ENCODE results near the gene OSBPL2. TPM values are rescaled to one million over a fixed set of nuclear protein-coding genes. Genes with fewer than 3 reads are reported as not detected.

OSBPL2 gene
- total and polyA plus RNA-seq, 2 experiments from 2014 or later: 37.5 to 43.4 TPM

DNA sequence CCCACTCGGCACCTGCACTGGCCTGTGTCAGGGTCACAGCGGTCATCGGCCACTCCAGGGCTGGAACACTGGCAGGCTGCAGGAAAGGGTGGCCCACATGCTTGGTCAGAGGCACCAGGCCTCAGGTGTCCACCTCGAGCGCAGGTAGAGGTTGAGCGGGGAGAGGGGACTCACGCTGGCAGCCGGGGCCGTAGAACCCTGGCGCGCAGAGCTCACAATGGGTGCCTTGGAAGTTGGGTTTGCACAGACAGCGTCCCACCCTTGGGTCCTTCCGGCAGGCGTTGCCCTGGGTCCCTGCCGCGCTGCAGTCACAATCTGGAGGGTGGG lies 99.9 kb downstream of the OSBPL2 start:
- no peak overlapping the region for H3K27ac ChIP-seq
- no peak for DNase-seq (ENCODE audit: low read depth in 1 of 2, low spot score in 1 of 2)
- no peaks in the 10 kb centered on the region for H3K9me3 ChIP-seq (ENCODE audit: low read depth)
- TF ChIP-seq, protein P1, sequence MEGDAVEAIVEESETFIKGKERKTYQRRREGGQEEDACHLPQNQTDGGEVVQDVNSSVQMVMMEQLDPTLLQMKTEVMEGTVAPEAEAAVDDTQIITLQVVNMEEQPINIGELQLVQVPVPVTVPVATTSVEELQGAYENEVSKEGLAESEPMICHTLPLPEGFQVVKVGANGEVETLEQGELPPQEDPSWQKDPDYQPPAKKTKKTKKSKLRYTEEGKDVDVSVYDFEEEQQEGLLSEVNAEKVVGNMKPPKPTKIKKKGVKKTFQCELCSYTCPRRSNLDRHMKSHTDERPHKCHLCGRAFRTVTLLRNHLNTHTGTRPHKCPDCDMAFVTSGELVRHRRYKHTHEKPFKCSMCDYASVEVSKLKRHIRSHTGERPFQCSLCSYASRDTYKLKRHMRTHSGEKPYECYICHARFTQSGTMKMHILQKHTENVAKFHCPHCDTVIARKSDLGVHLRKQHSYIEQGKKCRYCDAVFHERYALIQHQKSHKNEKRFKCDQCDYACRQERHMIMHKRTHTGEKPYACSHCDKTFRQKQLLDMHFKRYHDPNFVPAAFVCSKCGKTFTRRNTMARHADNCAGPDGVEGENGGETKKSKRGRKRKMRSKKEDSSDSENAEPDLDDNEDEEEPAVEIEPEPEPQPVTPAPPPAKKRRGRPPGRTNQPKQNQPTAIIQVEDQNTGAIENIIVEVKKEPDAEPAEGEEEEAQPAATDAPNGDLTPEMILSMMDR (IDR thresholded peaks at IDR 0.05; ENCODE audit: low read depth, low read length): no peak
- H3K4me3 ChIP-seq: no peak overlapping the region
- H3K36me3 ChIP-seq: peaks cover 32% of the 10 kb centered on the region
- no peaks in the 10 kb centered on the region for H3K4me1 ChIP-seq (ENCODE audit: low read depth)
- no peaks in the 10 kb centered on the region for H3K27me3 ChIP-seq

GRCh38 chr20:62339647-62340062 lies 101.3 kb downstream of the OSBPL2 start:
- H3K4me1 ChIP-seq (ENCODE audit: low read depth): no peaks in the 10 kb centered on the region
- no peak for DNase-seq (ENCODE audit: low read depth in 1 of 2, low spot score in 1 of 2)
- H3K27ac ChIP-seq: no peak overlapping the region
- peaks cover 29% of the 10 kb centered on the region for H3K36me3 ChIP-seq
- TF ChIP-seq, protein P1 (IDR thresholded peaks at IDR 0.05; ENCODE audit: low read depth, low read length): no peak
- H3K27me3 ChIP-seq: no peaks in the 10 kb centered on the region
- H3K9me3 ChIP-seq (ENCODE audit: low read depth): no peaks in the 10 kb centered on the region
- H3K4me3 ChIP-seq: no peak overlapping the region

GRCh38 chr20:62342910-62343309 lies 104.6 kb downstream of the OSBPL2 start:
- TF ChIP-seq, protein P1 (IDR thresholded peaks at IDR 0.05; ENCODE audit: low read depth, low read length): no peak
- H3K27me3 ChIP-seq: no peaks in the 10 kb centered on the region
- no peak overlapping the region for H3K4me3 ChIP-seq
- no peak for DNase-seq (ENCODE audit: low read depth in 1 of 2, low spot score in 1 of 2)
- no peaks in the 10 kb centered on the region for H3K4me1 ChIP-seq (ENCODE audit: low read depth)
- peaks cover 24% of the 10 kb centered on the region for H3K36me3 ChIP-seq
- H3K9me3 ChIP-seq (ENCODE audit: low read depth): no peaks in the 10 kb centered on the region
- H3K27ac ChIP-seq: no peak overlapping the region

- no peak for DNase-seq (ENCODE audit: low read depth in 1 of 2, low spot score in 1 of 2)
- Histone ChIP-seq H3K4me3 (no peak overlapping the region), H3K36me3 (peaks cover 23% of the 10 kb centered on the region), H3K9me3 (ENCODE audit: low read depth) (no peaks in the 10 kb centered on the region), H3K27ac (no peak overlapping the region), H3K4me1 (ENCODE audit: low read depth) (no peaks in the 10 kb centered on the region), H3K27me3 (no peaks in the 10 kb centered on the region)
- TF ChIP-seq, protein P1 (IDR thresholded peaks at IDR 0.05; ENCODE audit: low read depth, low read length): no peak
Measured at GRCh38 chr20:62344092-62344491, 105.8 kb downstream of the OSBPL2 start.

GRCh38 chr20:62344782-62345181 lies 106.5 kb downstream of the OSBPL2 start:
- TF ChIP-seq, protein P1 (IDR thresholded peaks at IDR 0.05; ENCODE audit: low read depth, low read length): no peak
- Histone ChIP-seq H3K27me3 (no peaks in the 10 kb centered on the region), H3K27ac (no peak overlapping the region), H3K9me3 (ENCODE audit: low read depth) (no peaks in the 10 kb centered on the region), H3K36me3 (peaks cover 20% of the 10 kb centered on the region), H3K4me1 (ENCODE audit: low read depth) (no peaks in the 10 kb centered on the region), H3K4me3 (no peak overlapping the region)
- DNase-seq (ENCODE audit: low read depth in 1 of 2, low spot score in 1 of 2): no peak

Other genes with a start within 250 kb of the OSBPL2 start
- gene TAF4, start 172.6 kb upstream of the OSBPL2 start, total RNA-seq: 8.8 and 21.1 TPM in 2 replicates
- 1.5 and 3.7 TPM in 2 replicates for gene TAF4, start 172.6 kb upstream of the OSBPL2 start, polyA plus RNA-seq
- 63.3 and 71.8 TPM in 2 replicates for gene LSM14B, start 116.0 kb upstream of the OSBPL2 start, total RNA-seq
- 6.5 and 7.5 TPM in 2 replicates for gene LSM14B, start 116.0 kb upstream of the OSBPL2 start, polyA plus RNA-seq
- gene PSMA7, start 95.1 kb upstream of the OSBPL2 start, total RNA-seq: 333 and 442 TPM in 2 replicates
- 386 and 505 TPM in 2 replicates for gene PSMA7, start 95.1 kb upstream of the OSBPL2 start, polyA plus RNA-seq
- gene SS18L1, start 94.8 kb upstream of the OSBPL2 start, total RNA-seq: 25.7 and 38.7 TPM in 2 replicates
- 2.5 and 3.2 TPM in 2 replicates for gene SS18L1, start 94.8 kb upstream of the OSBPL2 start, polyA plus RNA-seq
- 23.4 and 32.9 TPM in 2 replicates for gene MTG2, start 55.5 kb upstream of the OSBPL2 start, total RNA-seq
- 20.4 and 27.8 TPM in 2 replicates for gene MTG2, start 55.5 kb upstream of the OSBPL2 start, polyA plus RNA-seq
- gene HRH3, start 18.2 kb upstream of the OSBPL2 start, total RNA-seq: not detected in 2 replicates
- gene HRH3, start 18.2 kb upstream of the OSBPL2 start, polyA plus RNA-seq: not detected in 2 replicates
- gene ADRM1, start 64.5 kb downstream of the OSBPL2 start, total RNA-seq: 128 and 201 TPM in 2 replicates
- gene ADRM1, start 64.5 kb downstream of the OSBPL2 start, polyA plus RNA-seq: 105 and 160 TPM in 2 replicates
- 103 and 162 TPM in 2 replicates for gene LAMA5, start 128.8 kb downstream of the OSBPL2 start, total RNA-seq
- gene LAMA5, start 128.8 kb downstream of the OSBPL2 start, polyA plus RNA-seq: 168 and 214 TPM in 2 replicates
- 839 and 997 TPM in 2 replicates for gene RPS21, start 148.6 kb downstream of the OSBPL2 start, total RNA-seq
- 374 and 378 TPM in 2 replicates for gene RPS21, start 148.6 kb downstream of the OSBPL2 start, polyA plus RNA-seq
- gene CABLES2, start 168.8 kb downstream of the OSBPL2 start, total RNA-seq: 15.5 and 17.9 TPM in 2 replicates
- 21.4 and 23.8 TPM in 2 replicates for gene CABLES2, start 168.8 kb downstream of the OSBPL2 start, polyA plus RNA-seq
- not detected in 2 replicates for gene RBBP8NL, start 189.0 kb downstream of the OSBPL2 start, total RNA-seq
- gene RBBP8NL, start 189.0 kb downstream of the OSBPL2 start, polyA plus RNA-seq: not detected in 2 replicates
- gene GATA5, start 237.5 kb downstream of the OSBPL2 start, total RNA-seq: 79.0 and 103 TPM in 2 replicates
- gene GATA5, start 237.5 kb downstream of the OSBPL2 start, polyA plus RNA-seq: 66.8 and 96.5 TPM in 2 replicates